Activated CD8-positive, alpha-beta T cell treated with anti-CD3 and anti-CD28 coated beads for 36 hours (primary cell): ENCODE measurements around the gene UBE2Q1. TPM values are rescaled to one million over a fixed set of nuclear protein-coding genes. Genes with fewer than 3 reads are reported as not detected.

Experiments
- ATAC-seq: fragments of 200-7000 bp; cut with Tn5 transposase; one replicate; pipeline ENCODE4 v1.10.0; 2021; ENCODE audit warnings: mild to moderate bottlenecking, moderate library complexity
- CTCF ChIA-PET: fragments of 350-600 bp; sonication (Branson Sonifier 250); formaldehyde crosslinking; loops from one replicate; lab custom pipeline; 2021; ENCODE audit warnings: antibody characterized with exemption; lab: Charles Lee
- POLR2A ChIA-PET: fragments of 350-600 bp; sonication (Branson Sonifier 250); formaldehyde crosslinking; loops from one replicate; lab custom pipeline; 2021; ENCODE audit warnings: antibody characterized with exemption; lab: Charles Lee
- DNase-seq: peaks from one replicate; pipeline ENCODE4 v3.0.0-alpha.2; 2020
- H3K27ac Mint-ChIP-seq: one replicate; pipeline ENCODE4 v1.8.0; 2021; ENCODE audit warnings: mild to moderate bottlenecking, mixed read lengths
- H3K27me3 Mint-ChIP-seq: one replicate; pipeline ENCODE4 v1.8.0; 2021; ENCODE audit warnings: mixed read lengths
- H3K36me3 Mint-ChIP-seq: one replicate; pipeline ENCODE4 v1.8.0; 2021; ENCODE audit warnings: low read depth, mixed read lengths
- H3K4me1 Mint-ChIP-seq: one replicate; pipeline ENCODE4 v1.8.0; 2021; ENCODE audit warnings: low read depth, mixed read lengths
- H3K4me3 Mint-ChIP-seq: one replicate; pipeline ENCODE4 v1.8.0; 2021; ENCODE audit warnings: mild to moderate bottlenecking, moderate library complexity, mixed read lengths
- H3K9me3 Mint-ChIP-seq: one replicate; pipeline ENCODE4 v1.8.0; 2021; ENCODE audit warnings: mixed read lengths
- CTCF ChIP-seq: fragments of 200-600 bp; IDR thresholded peaks from one replicate; pipeline ENCODE4 v1.8.0; 2022; ENCODE audit warnings: antibody characterized with exemption, mild to moderate bottlenecking
- intact Hi-C: fragments of 100-400 bp; cut with micrococcal nuclease; formaldehyde crosslinking; loops from one replicate; pipeline ENCODE4 v1.10.0; 2022
- total RNA-seq, 2 experiments: library from RNA; stranded (reverse); gene quantifications; one replicate each; pipeline ENCODE4 v1.2.3, GENCODE V29; 2021

UBE2Q1 gene
- total RNA-seq, 2 experiments from 2014 or later = 71.2 to 74.6 TPM

GRCh38 chr1:154547105-154547732 lies 11.2 kb downstream of the UBE2Q1 start:
- ATAC-seq (no peak), DNase-seq (no peak)
- Mint-ChIP-seq H3K4me3 (no peak overlapping the region), H3K9me3 (no peaks in the 10 kb centered on the region), H3K27me3 (no peaks in the 10 kb centered on the region), H3K27ac (no peak overlapping the region), H3K4me1 (peaks cover 12% of the 10 kb centered on the region), H3K36me3 (peaks cover 20% of the 10 kb centered on the region)
- POLR2A ChIA-PET = interaction anchor here (0.8 kb wide), 1 partner anchor 68 kb away, joined by 3 read pairs; no protein-coding TSS in a partner anchor
- CTCF ChIA-PET = interaction anchor here (0.6 to 3.8 kb wide), 53 partner anchors 8 to 514 kb away, joined by 3 to 127 read pairs (median 4); partner anchors contain the start of gene ATP8B2
- TF ChIP-seq CTCF = no peak
- intact Hi-C loops = loop anchor here (2.0 kb wide), 1 partner anchor 66 kb away; no protein-coding TSS in a partner anchor

GRCh38 chr1:154546264-154547063 lies 12.0 kb downstream of the UBE2Q1 start:
- H3K9me3 Mint-ChIP-seq = no peaks in the 10 kb centered on the region
- intact Hi-C loops = loop anchor here (2.0 kb wide), 1 partner anchor 66 kb away; no protein-coding TSS in a partner anchor
- peaks cover 12% of the 10 kb centered on the region for H3K4me1 Mint-ChIP-seq
- ATAC-seq = peak; percentile 98
- H3K27ac Mint-ChIP-seq = no peak overlapping the region
- POLR2A ChIA-PET = interaction anchor here (0.8 to 0.9 kb wide), 2 partner anchors 67 to 160 kb away, joined by 3 read pairs; no protein-coding TSS in a partner anchor
- no peaks in the 10 kb centered on the region for H3K27me3 Mint-ChIP-seq
- CTCF ChIA-PET = interaction anchor here (0.6 to 3.8 kb wide), 55 partner anchors 9 to 515 kb away, joined by 3 to 127 read pairs (median 4); partner anchors contain the start of gene ATP8B2
- peak; percentile 72 for DNase-seq
- H3K4me3 Mint-ChIP-seq = no peak overlapping the region
- H3K36me3 Mint-ChIP-seq = peaks cover 12% of the 10 kb centered on the region
- peak; percentile 79 for TF ChIP-seq CTCF

- intact Hi-C loops = no loop called here
- H3K4me1 Mint-ChIP-seq = no peaks in the 10 kb centered on the region
- no peak overlapping the region for H3K4me3 Mint-ChIP-seq
- POLR2A ChIA-PET = no interaction called here
- ATAC-seq (no peak), DNase-seq (no peak)
- H3K27ac Mint-ChIP-seq = no peak overlapping the region
- no peak for TF ChIP-seq CTCF
- H3K27me3 Mint-ChIP-seq = peaks cover 2% of the 10 kb centered on the region
- H3K36me3 Mint-ChIP-seq = no peaks in the 10 kb centered on the region
- CTCF ChIA-PET = no interaction called here
- H3K9me3 Mint-ChIP-seq = no peaks in the 10 kb centered on the region
Observed at GRCh38 chr1:154541231-154541630, 17.2 kb downstream of the UBE2Q1 start.

- DNase-seq (no peak), ATAC-seq (no peak)
- H3K27ac Mint-ChIP-seq = no peak overlapping the region
- POLR2A ChIA-PET = no interaction called here
- no peaks in the 10 kb centered on the region for H3K4me1 Mint-ChIP-seq
- peaks cover 6% of the 10 kb centered on the region for H3K27me3 Mint-ChIP-seq
- H3K9me3 Mint-ChIP-seq = no peaks in the 10 kb centered on the region
- H3K36me3 Mint-ChIP-seq = no peaks in the 10 kb centered on the region
- TF ChIP-seq CTCF = no peak
- H3K4me3 Mint-ChIP-seq = no peak overlapping the region
- intact Hi-C loops = no loop called here
- CTCF ChIA-PET = no interaction called here
Observed at GRCh38 chr1:154539486-154540483, 18.7 kb downstream of the UBE2Q1 start.
